Stimulated activated naive CD8-positive, alpha-beta T cell treated with anti-CD3 and anti-CD28 coated beads, Interleukin-15, Interleukin-2, amounts not matched to agents 100 ng/mL and 50 ng/mL, for 24 hours (primary cell): ENCODE results near the gene PCDHGC3.
A peak's percentile ranks its signal among the peaks of the same experiment; 100 is the strongest.

Experiments
- H3K27ac Mint-ChIP-seq: one replicate; pipeline ENCODE4 v1.8.0; 2021; ENCODE audit warnings: mild to moderate bottlenecking, mixed read lengths
- H3K27me3 Mint-ChIP-seq: one replicate; pipeline ENCODE4 v1.8.0; 2021; ENCODE audit warnings: mixed read lengths
- H3K36me3 Mint-ChIP-seq: one replicate; pipeline ENCODE4 v1.8.0; 2021; ENCODE audit warnings: low read depth, mixed read lengths
- H3K4me1 Mint-ChIP-seq: one replicate; pipeline ENCODE4 v1.8.0; 2021; ENCODE audit warnings: low read depth, mixed read lengths
- H3K4me3 Mint-ChIP-seq: one replicate; pipeline ENCODE4 v1.8.0; 2021; ENCODE audit warnings: mild to moderate bottlenecking, mixed read lengths
- H3K9me3 Mint-ChIP-seq: one replicate; pipeline ENCODE4 v1.8.0; 2021; ENCODE audit warnings: mixed read lengths

Gene PCDHGC3

DNA sequence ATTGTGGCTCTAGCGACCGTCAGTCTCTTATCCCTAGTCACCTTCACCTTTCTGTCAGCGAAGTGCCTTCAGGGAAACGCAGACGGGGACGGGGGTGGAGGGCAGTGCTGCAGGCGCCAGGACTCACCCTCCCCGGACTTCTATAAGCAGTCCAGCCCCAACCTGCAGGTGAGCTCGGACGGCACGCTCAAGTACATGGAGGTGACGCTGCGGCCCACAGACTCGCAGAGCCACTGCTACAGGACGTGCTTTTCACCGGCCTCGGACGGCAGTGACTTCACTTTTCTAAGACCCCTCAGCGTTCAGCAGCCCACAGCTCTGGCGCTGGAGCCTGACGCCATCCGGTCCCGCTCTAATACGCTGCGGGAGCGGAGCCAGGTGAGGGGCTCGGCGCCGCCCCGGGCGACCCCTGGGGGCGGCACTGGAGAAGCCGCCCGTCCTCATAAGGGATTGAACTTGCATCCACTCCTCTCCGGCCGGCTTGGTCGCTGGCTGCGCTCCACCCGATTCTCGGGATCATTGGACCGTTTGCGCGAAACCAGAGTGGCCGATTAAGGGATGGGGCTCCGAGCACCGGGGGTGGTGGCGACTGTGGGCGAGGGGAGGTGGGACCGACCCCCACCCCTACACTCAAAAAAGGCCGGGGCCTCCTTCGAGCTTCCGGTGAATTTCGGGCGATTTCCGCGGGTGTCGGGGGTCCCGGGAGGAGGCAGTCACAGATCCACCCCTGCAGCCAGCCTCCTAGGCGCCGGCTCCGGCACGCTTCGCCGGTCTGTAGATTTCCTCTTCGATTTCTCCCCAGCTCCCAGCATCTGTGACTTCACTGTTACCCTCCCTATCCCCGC, 15.8 kb downstream of the PCDHGC3 start:
- Mint-ChIP-seq H3K27me3 (peaks cover 78% of the 10 kb centered on the region), H3K36me3 (no peaks in the 10 kb centered on the region), H3K4me3 (peak overlapping the region; percentile 71), H3K4me1 (peaks cover 11% of the 10 kb centered on the region), H3K27ac (no peak overlapping the region), H3K9me3 (no peaks in the 10 kb centered on the region)

DNA sequence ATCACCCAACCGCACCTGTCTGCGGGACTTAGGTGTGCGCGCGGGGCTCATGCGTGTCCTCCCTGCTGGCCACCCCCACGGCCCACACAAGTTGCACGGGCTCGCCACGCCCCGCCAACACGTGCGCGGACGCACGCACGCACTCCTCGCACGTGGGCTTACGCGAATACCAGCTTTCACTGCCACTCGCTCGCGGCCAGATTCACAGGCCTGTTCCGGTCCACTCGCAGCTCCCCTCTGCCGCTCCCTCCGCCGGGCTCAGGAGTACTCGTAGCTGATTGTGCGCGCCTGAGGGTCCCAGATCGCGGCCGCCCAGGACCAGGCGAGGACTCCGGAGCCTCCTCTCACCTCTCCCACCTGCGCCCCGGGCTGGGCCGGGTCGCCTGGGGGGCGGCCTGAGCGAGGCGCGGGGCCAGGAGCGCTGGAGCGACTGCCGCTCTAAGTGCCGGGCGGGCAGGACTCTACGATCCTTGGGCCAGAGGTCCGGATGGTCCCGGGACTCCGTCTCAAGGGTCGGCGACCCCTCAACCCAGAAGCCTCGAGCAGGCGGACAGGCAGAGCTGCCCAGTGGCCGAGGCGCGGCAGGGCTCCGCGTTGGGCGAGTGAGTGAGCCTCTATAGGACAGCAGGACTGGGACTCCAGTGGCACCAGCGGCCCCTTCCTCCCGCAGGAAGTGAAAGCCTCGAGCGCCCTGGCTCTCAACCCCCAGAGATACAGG, 16.6 kb downstream of the PCDHGC3 start:
- H3K4me3 Mint-ChIP-seq: peak overlapping the region; percentile 71
- no peaks in the 10 kb centered on the region for H3K36me3 Mint-ChIP-seq
- H3K9me3 Mint-ChIP-seq: no peaks in the 10 kb centered on the region
- H3K27me3 Mint-ChIP-seq: peaks cover 70% of the 10 kb centered on the region
- H3K27ac Mint-ChIP-seq: no peak overlapping the region
- peaks cover 11% of the 10 kb centered on the region for H3K4me1 Mint-ChIP-seq

DNA sequence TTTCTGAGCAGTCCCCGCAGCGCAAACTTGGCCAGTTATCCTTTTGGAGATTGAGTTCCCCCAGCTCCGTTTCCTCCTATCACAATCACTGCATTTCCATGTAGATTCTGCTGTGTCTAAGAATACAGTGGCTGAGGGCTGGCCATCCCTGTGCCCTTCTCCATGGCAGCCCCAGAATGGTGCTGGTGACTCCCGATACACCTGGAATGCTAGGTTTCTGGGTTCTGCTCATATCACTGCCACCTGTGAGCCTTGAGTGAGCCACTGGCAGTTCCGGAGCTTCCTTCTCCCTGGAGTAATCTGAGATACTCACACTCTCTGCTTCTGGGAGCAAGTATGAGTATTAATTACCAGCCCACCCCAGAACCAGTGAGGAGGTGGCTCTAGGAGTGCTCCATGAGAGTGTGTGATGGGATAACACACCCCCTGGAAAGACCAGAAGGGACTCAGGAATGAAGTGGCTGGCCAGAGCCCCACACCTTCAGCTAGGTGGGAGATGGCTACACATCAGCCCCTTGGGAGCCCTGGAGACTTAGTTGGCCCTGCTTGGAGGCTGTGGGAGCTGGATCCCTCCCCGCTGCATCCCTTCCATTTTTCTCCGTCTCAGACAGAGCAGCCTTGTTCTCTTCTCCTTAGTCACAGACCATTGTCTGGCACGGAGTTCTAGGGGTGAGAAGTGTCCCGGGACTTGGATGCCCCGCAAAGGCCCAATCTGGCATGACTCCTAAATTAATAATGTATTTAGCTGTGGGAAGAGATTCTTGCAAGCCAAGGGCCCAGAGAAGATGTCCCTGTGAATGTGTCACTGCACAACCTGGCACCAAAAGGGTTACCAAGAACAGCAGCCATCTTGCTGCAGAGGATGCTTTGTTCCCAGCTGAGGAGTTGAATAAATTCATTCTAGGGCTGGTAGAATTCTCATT, 18.0 kb downstream of the PCDHGC3 start:
- H3K4me1 Mint-ChIP-seq: peaks cover 11% of the 10 kb centered on the region
- no peaks in the 10 kb centered on the region for H3K9me3 Mint-ChIP-seq
- H3K27ac Mint-ChIP-seq: no peak overlapping the region
- peaks cover 62% of the 10 kb centered on the region for H3K27me3 Mint-ChIP-seq
- no peak overlapping the region for H3K4me3 Mint-ChIP-seq
- H3K36me3 Mint-ChIP-seq: no peaks in the 10 kb centered on the region

DNA sequence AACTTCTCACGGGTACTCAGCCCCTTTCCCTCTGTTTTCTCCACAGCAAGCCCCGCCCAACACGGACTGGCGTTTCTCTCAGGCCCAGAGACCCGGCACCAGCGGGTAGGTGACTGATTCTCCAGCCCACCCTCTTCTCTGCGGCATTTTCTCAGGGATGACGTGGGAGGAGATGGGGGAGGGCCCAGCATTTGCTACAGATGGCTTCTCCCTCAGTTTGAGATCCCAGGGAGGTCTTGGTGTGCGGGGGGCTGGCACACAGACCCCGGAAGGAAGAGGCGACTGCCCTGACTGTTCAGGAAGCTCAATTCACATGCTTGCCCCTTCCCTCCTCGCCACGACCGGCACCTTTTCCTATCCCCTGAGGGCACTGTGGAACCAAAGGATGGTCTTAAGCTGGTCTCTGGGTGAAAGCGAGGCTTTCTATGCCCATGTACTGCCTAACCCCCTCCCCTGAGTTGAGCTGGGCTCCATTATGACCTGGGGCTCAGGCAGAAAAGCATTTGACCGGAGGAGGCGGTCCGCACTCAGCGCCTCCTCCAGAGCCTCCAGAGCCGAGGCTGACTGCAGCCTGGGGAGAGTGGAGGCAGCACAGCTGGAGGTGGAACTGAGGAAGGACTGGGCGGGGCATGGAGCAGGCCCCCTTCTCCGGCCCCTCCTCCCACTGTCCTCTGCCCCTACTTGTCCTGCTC, 19.1 kb downstream of the PCDHGC3 start:
- Mint-ChIP-seq H3K36me3 (no peaks in the 10 kb centered on the region), H3K27me3 (peaks cover 52% of the 10 kb centered on the region), H3K4me3 (no peak overlapping the region), H3K4me1 (peaks cover 11% of the 10 kb centered on the region), H3K9me3 (no peaks in the 10 kb centered on the region), H3K27ac (no peak overlapping the region)

- Mint-ChIP-seq H3K4me3 (no peak overlapping the region), H3K9me3 (no peaks in the 10 kb centered on the region), H3K27me3 (peaks cover 46% of the 10 kb centered on the region)
These were observed 19.7 kb downstream of the PCDHGC3 start for GRCh38 chr5:141495453-141495811.

GRCh38 chr5:141496038-141496437, 20.3 kb downstream of the PCDHGC3 start:
- Mint-ChIP-seq H3K27me3 (peaks cover 40% of the 10 kb centered on the region), H3K27ac (no peak overlapping the region), H3K36me3 (no peaks in the 10 kb centered on the region), H3K4me3 (no peak overlapping the region), H3K4me1 (peaks cover 11% of the 10 kb centered on the region), H3K9me3 (no peaks in the 10 kb centered on the region)

More at GRCh38 chr5:141495453-141495811, 19.7 kb downstream of the PCDHGC3 start:
- H3K4me1 Mint-ChIP-seq: peaks cover 11% of the 10 kb centered on the region
- H3K36me3 Mint-ChIP-seq: no peaks in the 10 kb centered on the region
- H3K27ac Mint-ChIP-seq: no peak overlapping the region

DNA sequence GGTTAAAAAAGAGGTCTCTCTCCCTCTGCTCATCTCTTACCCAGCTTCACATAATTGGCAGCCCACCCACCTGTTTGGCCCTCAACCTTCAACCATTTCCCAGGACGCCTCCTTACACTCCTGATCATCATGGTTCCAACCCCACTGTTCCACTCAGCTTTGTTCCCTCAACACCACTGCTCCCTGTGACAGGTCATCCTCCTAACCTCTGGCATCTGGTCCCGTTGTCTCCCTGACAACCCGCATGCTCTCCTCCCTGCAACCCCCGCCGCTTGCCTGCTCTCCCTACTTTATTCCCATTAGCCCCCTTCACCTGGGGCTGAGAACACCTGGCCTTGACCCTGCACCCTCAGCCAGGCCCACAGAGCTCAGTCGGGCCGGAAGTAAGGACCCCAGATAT, 26.0 kb downstream of the PCDHGC3 start:
- H3K36me3 Mint-ChIP-seq: no peaks in the 10 kb centered on the region
- H3K4me3 Mint-ChIP-seq: no peak overlapping the region
- H3K9me3 Mint-ChIP-seq: no peaks in the 10 kb centered on the region
- peaks cover 6% of the 10 kb centered on the region for H3K27me3 Mint-ChIP-seq
- H3K4me1 Mint-ChIP-seq: no peaks in the 10 kb centered on the region
- H3K27ac Mint-ChIP-seq: no peak overlapping the region

- Mint-ChIP-seq H3K9me3 (no peaks in the 10 kb centered on the region), H3K4me1 (peaks cover 3% of the 10 kb centered on the region), H3K36me3 (no peaks in the 10 kb centered on the region), H3K27me3 (no peaks in the 10 kb centered on the region), H3K4me3 (no peak overlapping the region), H3K27ac (no peak overlapping the region)
These were observed 27.9 kb downstream of the PCDHGC3 start for GRCh38 chr5:141503681-141504080.

GRCh38 chr5:141504216-141504615, 28.4 kb downstream of the PCDHGC3 start:
- Mint-ChIP-seq H3K9me3 (no peaks in the 10 kb centered on the region), H3K27ac (no peak overlapping the region), H3K27me3 (no peaks in the 10 kb centered on the region), H3K36me3 (no peaks in the 10 kb centered on the region), H3K4me3 (no peak overlapping the region), H3K4me1 (peaks cover 6% of the 10 kb centered on the region)

- Mint-ChIP-seq H3K36me3 (no peaks in the 10 kb centered on the region), H3K9me3 (no peaks in the 10 kb centered on the region), H3K4me3 (no peak overlapping the region), H3K27ac (no peak overlapping the region), H3K4me1 (peaks cover 16% of the 10 kb centered on the region), H3K27me3 (no peaks in the 10 kb centered on the region)
These were observed 30.8 kb downstream of the PCDHGC3 start for GRCh38 chr5:141506381-141507155.

DNA sequence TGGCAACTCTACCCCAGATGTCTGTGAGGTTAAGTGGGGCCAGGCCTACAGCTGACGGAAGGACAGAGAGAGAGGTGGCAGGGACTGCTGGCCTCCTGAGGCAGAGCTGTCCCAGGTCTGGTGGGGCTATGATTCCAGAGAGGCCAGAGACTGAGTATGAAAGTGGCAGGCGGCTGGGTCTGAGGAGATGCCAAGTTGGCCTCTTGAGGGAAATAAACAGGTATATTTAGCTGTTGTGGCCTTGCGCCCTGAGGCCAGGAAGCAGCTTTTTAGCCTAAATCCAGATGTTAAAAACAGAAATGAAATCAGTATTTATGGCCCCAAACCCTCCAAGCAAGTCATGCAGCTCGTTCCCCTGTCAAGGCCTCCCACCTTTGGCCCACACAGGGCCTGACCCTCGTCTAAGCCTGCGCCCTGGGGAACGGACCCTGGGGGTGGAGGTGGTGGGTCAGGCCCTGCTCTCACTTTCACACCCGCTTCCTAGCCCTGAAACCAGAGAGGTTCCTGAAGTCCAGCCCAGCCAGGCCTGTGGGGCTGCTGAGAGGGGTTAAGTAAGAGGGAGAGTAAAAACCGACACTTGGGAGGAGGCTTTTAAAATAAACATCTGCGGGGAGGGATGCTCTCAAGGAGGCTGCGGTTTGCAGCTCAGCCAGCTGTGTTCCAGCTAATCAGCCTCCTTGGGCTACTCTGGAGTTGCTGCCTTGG, 31.8 kb downstream of the PCDHGC3 start:
- Mint-ChIP-seq H3K4me3 (no peak overlapping the region), H3K27me3 (no peaks in the 10 kb centered on the region), H3K9me3 (no peaks in the 10 kb centered on the region), H3K27ac (no peak overlapping the region), H3K36me3 (no peaks in the 10 kb centered on the region), H3K4me1 (peaks cover 22% of the 10 kb centered on the region)

- Mint-ChIP-seq H3K27ac (no peak overlapping the region), H3K9me3 (no peaks in the 10 kb centered on the region), H3K4me1 (peaks cover 30% of the 10 kb centered on the region), H3K36me3 (peaks cover 5% of the 10 kb centered on the region), H3K4me3 (no peak overlapping the region), H3K27me3 (no peaks in the 10 kb centered on the region)
These were observed 32.7 kb downstream of the PCDHGC3 start for GRCh38 chr5:141508440-141508797.

DNA sequence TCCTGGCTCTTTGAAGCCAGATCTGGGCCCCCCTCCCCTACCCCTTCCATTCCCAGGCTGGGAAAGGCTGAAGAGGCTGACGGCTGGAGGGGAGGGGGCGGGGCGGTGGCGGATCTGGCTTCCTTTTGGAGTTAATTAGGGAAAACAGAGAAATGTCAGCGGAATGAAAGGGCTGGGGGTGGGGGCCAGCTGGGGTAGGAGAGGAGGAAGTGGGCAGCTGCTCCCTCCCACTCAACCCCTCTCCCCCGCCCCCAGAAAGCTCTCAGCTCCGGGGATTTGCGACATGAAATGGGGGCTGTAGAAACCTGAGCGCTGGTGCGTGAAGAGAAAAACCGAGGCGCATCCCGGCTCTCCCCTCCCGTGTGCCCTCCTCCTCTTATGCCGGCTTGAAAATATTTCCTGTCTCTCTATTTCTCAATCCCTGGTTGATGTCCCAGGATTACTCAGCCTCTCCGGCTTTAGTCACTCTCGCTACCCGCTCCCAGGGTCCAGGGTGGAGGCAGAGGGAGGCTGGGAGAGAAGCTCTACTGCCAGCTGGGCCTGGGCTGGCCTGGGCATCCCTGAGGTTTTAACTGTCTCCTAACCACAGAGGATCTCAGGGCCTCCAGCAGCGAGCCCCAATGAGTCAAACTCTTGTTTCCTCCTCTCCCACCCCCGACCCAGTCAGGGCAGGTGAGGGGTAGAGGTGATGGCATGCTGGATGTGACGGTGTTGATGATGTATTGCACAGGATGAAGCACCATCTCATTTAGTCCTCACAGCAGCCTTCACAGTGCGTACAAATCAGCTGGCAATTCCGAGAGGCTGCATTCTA, 33.2 kb downstream of the PCDHGC3 start:
- Mint-ChIP-seq H3K4me3 (no peak overlapping the region), H3K4me1 (peaks cover 36% of the 10 kb centered on the region), H3K36me3 (peaks cover 5% of the 10 kb centered on the region), H3K27me3 (no peaks in the 10 kb centered on the region), H3K9me3 (no peaks in the 10 kb centered on the region), H3K27ac (no peak overlapping the region)
